Stimulated activated CD8-positive, alpha-beta memory T cell treated with anti-CD3 and anti-CD28 coated beads, Interleukin-4, amount 100 ng/mL, for 24 hours (primary cell): ENCODE measurements around the gene CCR1.
"Not testable (repeated sequence)": the region's sequence is repeated elsewhere in the genome, so short reads cannot be mapped to it uniquely, and the experiment has no call there.

Source experiments
- DNase-seq: peaks from one replicate; pipeline ENCODE4 v3.0.0-alpha.2; 2020; ENCODE audit warnings: low read depth

CCR1 gene

DNA sequence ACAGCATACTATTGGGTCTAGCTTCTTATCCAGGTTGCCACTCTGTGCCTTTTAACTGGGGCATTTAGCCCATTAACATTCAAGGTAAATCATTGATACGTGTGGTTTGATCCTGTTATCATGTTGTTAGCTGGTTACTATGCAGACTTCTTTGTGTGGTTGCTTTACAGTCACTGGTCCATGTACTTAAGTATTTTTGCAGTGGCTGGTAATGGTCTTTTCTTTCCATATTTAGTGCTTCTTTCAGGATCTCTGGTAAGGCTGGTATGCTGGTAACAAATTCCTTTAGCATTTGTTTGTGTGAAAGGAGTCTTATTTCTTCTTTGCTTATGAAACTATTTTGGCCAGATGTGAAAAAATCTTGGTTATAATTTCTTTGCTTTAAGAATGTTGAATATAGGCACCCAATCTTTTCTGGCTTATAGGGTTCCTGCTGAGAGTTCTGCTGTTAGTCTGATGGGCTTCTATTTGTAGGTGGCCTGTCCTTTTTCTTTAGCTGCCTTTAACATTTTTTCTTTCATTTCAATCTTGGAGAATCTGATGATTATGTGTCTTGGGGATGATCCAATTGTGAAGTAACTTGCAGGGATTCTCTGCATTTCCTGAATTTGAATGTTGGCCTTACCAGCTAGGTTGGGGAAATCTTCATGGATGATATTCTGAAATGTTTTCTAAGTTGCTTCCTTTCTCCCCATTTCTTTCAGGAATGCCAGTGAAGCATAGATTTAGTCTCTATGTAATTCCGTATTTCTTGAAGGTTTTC lies 39.3 kb downstream of the CCR1 start:
- no peak for DNase-seq

DNA sequence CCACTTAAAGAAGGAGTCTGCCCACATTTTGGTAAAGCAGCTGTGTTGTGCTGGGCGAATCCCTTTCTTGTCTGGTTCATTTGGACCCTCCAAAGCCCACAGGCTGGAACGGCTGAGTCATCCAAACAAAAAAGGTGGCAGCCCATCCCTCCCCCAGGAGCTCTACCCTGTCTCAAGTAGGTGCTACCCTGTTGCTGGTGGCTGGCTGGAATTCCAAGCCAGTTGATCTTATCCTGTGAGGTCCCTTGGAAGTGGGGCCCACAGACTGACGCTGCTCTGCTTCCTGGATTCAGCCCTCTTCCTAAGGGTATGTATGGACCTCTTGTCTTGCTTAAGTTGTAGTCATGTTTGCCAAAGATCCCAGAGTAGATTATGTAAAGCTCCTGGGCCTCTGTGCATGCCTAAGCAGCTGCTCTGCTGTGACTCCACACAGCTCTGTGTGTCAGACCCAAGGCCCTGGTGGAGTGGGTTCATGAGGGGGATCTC lies 44.5 kb downstream of the CCR1 start:
- no peak for DNase-seq

DNA sequence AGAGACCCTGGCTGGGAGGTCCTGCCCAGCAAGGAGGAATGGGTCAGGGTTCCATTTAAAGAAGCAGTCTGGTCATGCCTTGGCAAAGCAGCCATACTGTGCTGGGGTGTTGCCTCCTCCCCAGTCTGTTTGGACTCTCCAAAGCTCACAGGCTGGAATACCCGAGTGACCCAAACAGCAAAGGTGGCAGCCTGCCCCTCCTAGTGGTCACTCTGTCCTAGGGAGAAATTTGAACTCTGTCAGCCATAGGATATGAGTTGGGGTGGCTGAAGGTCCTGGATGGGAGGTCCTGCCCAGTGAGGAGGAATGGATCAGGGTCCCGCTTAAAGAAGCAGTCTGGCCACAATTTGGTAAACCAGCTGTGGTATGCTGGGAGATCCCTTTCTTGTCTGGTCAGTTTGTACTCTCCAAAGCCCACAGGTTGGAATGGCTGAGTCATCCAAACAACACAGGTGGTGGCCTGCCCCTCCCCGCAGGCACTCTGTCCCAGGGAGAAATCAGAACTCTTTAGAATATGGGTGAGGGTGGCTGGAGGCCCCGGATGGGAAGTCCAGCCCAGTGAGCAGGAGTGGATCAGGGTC lies 45.0 kb downstream of the CCR1 start:
- DNase-seq, result no peak

DNA sequence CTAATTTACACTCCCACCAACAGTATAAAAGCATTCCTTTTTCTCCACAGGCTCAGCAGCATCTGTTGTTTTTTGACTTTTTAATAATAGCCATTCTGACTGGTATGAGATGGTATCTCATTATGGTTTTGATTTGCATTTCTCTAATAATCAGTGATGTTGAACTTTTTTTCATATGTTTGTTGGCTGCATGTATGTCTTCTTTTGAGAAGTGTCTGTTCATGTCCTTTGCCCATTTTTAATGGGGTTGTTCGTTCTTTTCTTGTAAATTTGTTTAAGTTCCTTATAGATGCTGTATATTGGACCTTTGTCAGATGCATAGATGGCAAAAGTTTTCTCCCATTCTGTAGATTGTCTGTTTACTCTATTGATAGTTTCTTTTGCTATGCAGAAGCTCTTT lies 50.4 kb downstream of the CCR1 start:
- DNase-seq, result not testable (repeated sequence)

DNA sequence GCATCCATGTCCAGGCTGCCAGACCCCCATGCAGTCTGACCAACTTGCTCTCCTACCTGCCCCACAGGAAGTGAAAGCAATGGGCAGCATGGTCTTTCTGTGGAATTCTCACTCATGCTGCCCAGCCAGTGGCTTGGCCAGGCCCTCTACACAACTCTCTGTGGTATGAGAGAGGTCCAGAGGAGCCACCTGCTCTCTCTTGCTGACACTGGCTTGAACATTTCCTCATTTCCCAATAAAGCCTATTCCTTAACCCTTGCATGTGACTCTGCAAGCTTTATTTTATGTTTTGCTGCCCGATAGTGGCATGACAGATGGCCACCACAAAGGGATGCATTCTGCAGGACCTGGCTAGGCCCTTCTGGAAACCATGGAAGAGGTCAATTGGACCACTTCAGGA lies 53.8 kb downstream of the CCR1 start:
- DNase-seq, result no peak
